ENCODE measurements around the gene RNF26.

- TF ChIP-seq EZH2 (IDR thresholded peaks at IDR 0.05) (no peak), POLR2AphosphoS5 (IDR thresholded peaks at IDR 0.05; ENCODE audit: borderline replicate concordance, low read depth, low read length) (no peak)
Measured at GRCh38 chr11:119320776-119321524, 13.4 kb upstream of the RNF26 start.

Measured in SK-N-MC (cell line).